Hepatocyte (in vitro differentiated cells): ENCODE measurements around the gene PLXNA2.

Experiments
- EZH2 ChIP-seq: fragments of 200-600 bp; sonication (generic); IDR thresholded peaks from 2 replicates; pipeline ENCODE4 v1.6.1; 2016; ENCODE audit warnings: antibody characterized with exemption, mild to moderate bottlenecking, borderline replicate concordance
- EZH2phosphoT487 ChIP-seq: fragments of 200-600 bp; sonication (generic); IDR thresholded peaks from one replicate; pipeline ENCODE4 v1.6.1; 2018; ENCODE audit warnings: antibody characterized with exemption, mild to moderate bottlenecking, low read depth, moderate library complexity; ENCODE audit not compliant: unreplicated experiment, severe bottlenecking
- TF ChIP-seq, protein P1 (sequence below): fragments of 200-600 bp; sonication (generic); IDR thresholded peaks from 2 replicates; pipeline ENCODE4 v1.5.1; 2016; ENCODE audit warnings: antibody characterized with exemption, mild to moderate bottlenecking; ENCODE audit not compliant: poor library complexity

DNA sequence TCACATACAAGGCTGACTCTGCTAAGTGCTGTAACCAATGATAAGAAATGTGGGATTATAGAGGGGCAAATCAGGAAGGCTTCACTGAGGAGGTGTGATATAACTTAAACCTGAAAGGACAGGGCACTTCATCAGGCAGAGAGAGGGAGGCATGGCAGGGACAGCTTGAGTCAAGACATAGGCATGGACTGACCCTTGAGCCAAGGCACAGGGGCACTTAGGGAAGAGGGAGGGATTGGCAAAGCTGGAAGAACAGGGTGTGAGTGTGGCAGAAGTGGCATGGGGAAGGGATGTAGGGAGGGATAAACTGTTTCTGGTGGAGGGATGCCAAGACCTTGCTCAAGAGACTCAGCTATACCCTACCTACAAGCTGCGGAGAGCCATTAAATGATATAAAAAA lies 81.3 kb downstream of the PLXNA2 start:
- TF ChIP-seq, protein P1, sequence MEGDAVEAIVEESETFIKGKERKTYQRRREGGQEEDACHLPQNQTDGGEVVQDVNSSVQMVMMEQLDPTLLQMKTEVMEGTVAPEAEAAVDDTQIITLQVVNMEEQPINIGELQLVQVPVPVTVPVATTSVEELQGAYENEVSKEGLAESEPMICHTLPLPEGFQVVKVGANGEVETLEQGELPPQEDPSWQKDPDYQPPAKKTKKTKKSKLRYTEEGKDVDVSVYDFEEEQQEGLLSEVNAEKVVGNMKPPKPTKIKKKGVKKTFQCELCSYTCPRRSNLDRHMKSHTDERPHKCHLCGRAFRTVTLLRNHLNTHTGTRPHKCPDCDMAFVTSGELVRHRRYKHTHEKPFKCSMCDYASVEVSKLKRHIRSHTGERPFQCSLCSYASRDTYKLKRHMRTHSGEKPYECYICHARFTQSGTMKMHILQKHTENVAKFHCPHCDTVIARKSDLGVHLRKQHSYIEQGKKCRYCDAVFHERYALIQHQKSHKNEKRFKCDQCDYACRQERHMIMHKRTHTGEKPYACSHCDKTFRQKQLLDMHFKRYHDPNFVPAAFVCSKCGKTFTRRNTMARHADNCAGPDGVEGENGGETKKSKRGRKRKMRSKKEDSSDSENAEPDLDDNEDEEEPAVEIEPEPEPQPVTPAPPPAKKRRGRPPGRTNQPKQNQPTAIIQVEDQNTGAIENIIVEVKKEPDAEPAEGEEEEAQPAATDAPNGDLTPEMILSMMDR, result no peak
- no peak for TF ChIP-seq EZH2
- TF ChIP-seq EZH2phosphoT487, result no peak
